CD4-positive, CD25-positive, alpha-beta regulatory T cell (primary cell): ENCODE results near the gene ENTREP1. TPM values are rescaled to one million over a fixed set of nuclear protein-coding genes. Genes with fewer than 3 reads are reported as not detected.

ENCODE experiments used
- ATAC-seq, 2 donors: fragments of 150-1000 bp; cut with Tn5 transposase; one replicate each; pipeline ENCODE4 v1.10.0; 2021; ENCODE audit warnings: low read depth in 2 of 2, moderate number of reproducible peaks in 2 of 2, moderate library complexity in 1 of 2
- DNase-seq, 3 donors: peaks; one replicate each; pipeline versions ENCODE4 v3.0.0 to v3.0.0-alpha.2; 2012 to 2022; ENCODE audit warnings: mixed read lengths in 1 of 3
- H3K27ac ChIP-seq: one replicate; pipeline ENCODE4 v1.7.0; 2013; ENCODE audit warnings: mild to moderate bottlenecking, low read length; ENCODE audit not compliant: insufficient read depth, poor library complexity, severe bottlenecking
- H3K27me3 ChIP-seq: one replicate; pipeline ENCODE4 v1.7.0; 2013; ENCODE audit warnings: low read length; ENCODE audit not compliant: control insufficient read depth, insufficient read depth
- H3K36me3 ChIP-seq: one replicate; pipeline ENCODE4 v1.7.0; 2013; ENCODE audit warnings: mild to moderate bottlenecking, low read length, moderate library complexity; ENCODE audit not compliant: control insufficient read depth, insufficient read depth
- H3K4me1 ChIP-seq: 2 replicates; pipeline ENCODE4 v1.7.0; 2013; ENCODE audit warnings: mild to moderate bottlenecking, low read length; ENCODE audit not compliant: insufficient read depth, control insufficient read depth, poor library complexity, severe bottlenecking
- H3K4me3 ChIP-seq: one replicate; pipeline ENCODE4 v1.7.0; 2013; ENCODE audit warnings: low read depth, mild to moderate bottlenecking, low read length, moderate library complexity
- H3K9me3 ChIP-seq, 2 experiments: 1 replicate in 1 of 2; 2 replicates in 1 of 2; pipeline ENCODE4 v1.7.0; 2013; ENCODE audit warnings: low read length in 2 of 2, mild to moderate bottlenecking in 1 of 2, moderate library complexity in 1 of 2; ENCODE audit not compliant: control insufficient read depth in 2 of 2
- H3K27ac Mint-ChIP-seq, 3 donors: one replicate each; pipeline ENCODE4 v1.8.0; 2020 to 2022; ENCODE audit warnings: mild to moderate bottlenecking in 3 of 3, mixed read lengths in 3 of 3, moderate library complexity in 2 of 3
- H3K27me3 Mint-ChIP-seq: one replicate; pipeline ENCODE4 v1.8.0; 2022; ENCODE audit warnings: mild to moderate bottlenecking, mixed read lengths
- H3K36me3 Mint-ChIP-seq: one replicate; pipeline ENCODE4 v1.8.0; 2020; ENCODE audit warnings: mixed read lengths
- H3K4me1 Mint-ChIP-seq, 4 donors: one replicate each; pipeline ENCODE4 v1.8.0; 2020 to 2022; ENCODE audit warnings: mixed read lengths in 4 of 4, mild to moderate bottlenecking in 1 of 4
- H3K4me3 Mint-ChIP-seq, 4 donors: one replicate each; pipeline ENCODE4 v1.8.0; 2020 to 2022; ENCODE audit warnings: mild to moderate bottlenecking in 4 of 4, mixed read lengths in 4 of 4, moderate library complexity in 3 of 4
- H3K9me3 Mint-ChIP-seq, 7 donors: one replicate each; pipeline ENCODE4 v1.8.0; 2020 to 2022; ENCODE audit warnings: mixed read lengths in 7 of 7, mild to moderate bottlenecking in 3 of 7, moderate library complexity in 2 of 7
- polyA plus RNA-seq, 4 donors: library from polyadenylated mRNA; unstranded; fragments of 300-500 nt; fragmentation: Illumina TruSeq; gene quantifications; one replicate each; pipeline ENCODE4 v1.2.3, GENCODE V29; 2021
- total RNA-seq: library from RNA; stranded (reverse); gene quantifications from one replicate; pipeline ENCODE4 v1.2.3, GENCODE V29; 2022

ENTREP1 gene
- total and polyA plus RNA-seq, 5 donors from 2014 or later = not detected

- no peak overlapping the region for H3K4me3 Mint-ChIP-seq
- no peaks in the 10 kb centered on the region for H3K36me3 ChIP-seq
- H3K4me1 ChIP-seq = no peaks in the 10 kb centered on the region
- no peaks in the 10 kb centered on the region for H3K9me3 ChIP-seq
- no peaks in the 10 kb centered on the region for H3K36me3 Mint-ChIP-seq
- ATAC-seq (no peak), DNase-seq (no peak)
- H3K9me3 Mint-ChIP-seq = no peaks in the 10 kb centered on the region
- H3K4me1 Mint-ChIP-seq = no peaks in the 10 kb centered on the region
- H3K27me3 ChIP-seq = no peaks in the 10 kb centered on the region
- no peak overlapping the region for H3K4me3 ChIP-seq
- no peak overlapping the region for H3K27ac ChIP-seq
- H3K27ac Mint-ChIP-seq = no peak overlapping the region
- H3K27me3 Mint-ChIP-seq = peaks cover 6% of the 10 kb centered on the region
Observed at GRCh38 chr9:69377291-69377690, 52.3 kb downstream of the ENTREP1 start.

GRCh38 chr9:69377981-69378380 lies 53.0 kb downstream of the ENTREP1 start:
- ATAC-seq = no peak
- H3K27ac Mint-ChIP-seq = no peak overlapping the region
- Histone ChIP-seq H3K27ac (no peak overlapping the region), H3K4me3 (no peak overlapping the region), H3K36me3 (no peaks in the 10 kb centered on the region), H3K4me1 (no peaks in the 10 kb centered on the region), H3K27me3 (no peaks in the 10 kb centered on the region), H3K9me3 (no peaks in the 10 kb centered on the region)
- no peaks in the 10 kb centered on the region for H3K4me1 Mint-ChIP-seq
- no peak for DNase-seq
- H3K36me3 Mint-ChIP-seq = no peaks in the 10 kb centered on the region
- peaks cover 6% of the 10 kb centered on the region for H3K27me3 Mint-ChIP-seq
- no peaks in the 10 kb centered on the region for H3K9me3 Mint-ChIP-seq
- no peak overlapping the region for H3K4me3 Mint-ChIP-seq

- Histone ChIP-seq H3K4me1 (no peaks in the 10 kb centered on the region), H3K4me3 (no peak overlapping the region), H3K27me3 (no peaks in the 10 kb centered on the region), H3K27ac (no peak overlapping the region), H3K9me3 (no peaks in the 10 kb centered on the region), H3K36me3 (no peaks in the 10 kb centered on the region)
- peaks cover 15% of the 10 kb centered on the region for H3K27me3 Mint-ChIP-seq
- H3K4me1 Mint-ChIP-seq = no peaks in the 10 kb centered on the region
- no peak overlapping the region for H3K4me3 Mint-ChIP-seq
- no peak overlapping the region for H3K27ac Mint-ChIP-seq
- no peaks in the 10 kb centered on the region for H3K36me3 Mint-ChIP-seq
- ATAC-seq = no peak
- H3K9me3 Mint-ChIP-seq = no peaks in the 10 kb centered on the region
- no peak for DNase-seq
Observed at GRCh38 chr9:69379270-69379982, 54.4 kb downstream of the ENTREP1 start.

GRCh38 chr9:69380301-69380700 lies 55.3 kb downstream of the ENTREP1 start:
- Histone ChIP-seq H3K4me1 (no peaks in the 10 kb centered on the region), H3K27me3 (no peaks in the 10 kb centered on the region), H3K36me3 (no peaks in the 10 kb centered on the region), H3K9me3 (no peaks in the 10 kb centered on the region), H3K27ac (no peak overlapping the region), H3K4me3 (no peak overlapping the region)
- DNase-seq (no peak), ATAC-seq (no peak)
- Mint-ChIP-seq H3K4me3 (no peak overlapping the region), H3K9me3 (no peaks in the 10 kb centered on the region), H3K27ac (no peak overlapping the region), H3K36me3 (no peaks in the 10 kb centered on the region), H3K4me1 (no peaks in the 10 kb centered on the region), H3K27me3 (peaks cover 9% of the 10 kb centered on the region)

GRCh38 chr9:69380811-69381210 lies 55.8 kb downstream of the ENTREP1 start:
- no peaks in the 10 kb centered on the region for H3K27me3 ChIP-seq
- DNase-seq = no peak
- no peak overlapping the region for H3K27ac ChIP-seq
- no peak overlapping the region for H3K4me3 ChIP-seq
- H3K4me1 Mint-ChIP-seq = no peaks in the 10 kb centered on the region
- no peaks in the 10 kb centered on the region for H3K36me3 Mint-ChIP-seq
- no peak overlapping the region for H3K4me3 Mint-ChIP-seq
- H3K9me3 Mint-ChIP-seq = no peaks in the 10 kb centered on the region
- no peaks in the 10 kb centered on the region for H3K4me1 ChIP-seq
- no peak for ATAC-seq
- no peak overlapping the region for H3K27ac Mint-ChIP-seq
- H3K27me3 Mint-ChIP-seq = peaks cover 9% of the 10 kb centered on the region
- no peaks in the 10 kb centered on the region for H3K36me3 ChIP-seq
- no peaks in the 10 kb centered on the region for H3K9me3 ChIP-seq

- no peak for DNase-seq
- no peaks in the 10 kb centered on the region for H3K36me3 Mint-ChIP-seq
- no peaks in the 10 kb centered on the region for H3K27me3 ChIP-seq
- ATAC-seq = no peak
- H3K4me3 Mint-ChIP-seq = no peak overlapping the region
- peaks cover 9% of the 10 kb centered on the region for H3K27me3 Mint-ChIP-seq
- H3K4me1 ChIP-seq = no peaks in the 10 kb centered on the region
- no peak overlapping the region for H3K27ac ChIP-seq
- H3K27ac Mint-ChIP-seq = no peak overlapping the region
- no peaks in the 10 kb centered on the region for H3K4me1 Mint-ChIP-seq
- H3K36me3 ChIP-seq = no peaks in the 10 kb centered on the region
- H3K9me3 Mint-ChIP-seq = no peaks in the 10 kb centered on the region
- no peaks in the 10 kb centered on the region for H3K9me3 ChIP-seq
- H3K4me3 ChIP-seq = no peak overlapping the region
Observed at GRCh38 chr9:69382135-69382534, 57.1 kb downstream of the ENTREP1 start.

- no peaks in the 10 kb centered on the region for H3K9me3 Mint-ChIP-seq
- no peak overlapping the region for H3K4me3 Mint-ChIP-seq
- no peaks in the 10 kb centered on the region for H3K4me1 ChIP-seq
- no peaks in the 10 kb centered on the region for H3K36me3 Mint-ChIP-seq
- no peak overlapping the region for H3K27ac ChIP-seq
- H3K9me3 ChIP-seq = no peaks in the 10 kb centered on the region
- H3K27me3 ChIP-seq = no peaks in the 10 kb centered on the region
- no peaks in the 10 kb centered on the region for H3K4me1 Mint-ChIP-seq
- H3K4me3 ChIP-seq = no peak overlapping the region
- peaks cover 9% of the 10 kb centered on the region for H3K27me3 Mint-ChIP-seq
- no peaks in the 10 kb centered on the region for H3K36me3 ChIP-seq
- no peak overlapping the region for H3K27ac Mint-ChIP-seq
- DNase-seq (no peak), ATAC-seq (no peak)
Observed at GRCh38 chr9:69385581-69386033, 60.6 kb downstream of the ENTREP1 start.

- Mint-ChIP-seq H3K27me3 (peaks cover 13% of the 10 kb centered on the region), H3K27ac (no peak overlapping the region), H3K4me1 (no peaks in the 10 kb centered on the region), H3K36me3 (no peaks in the 10 kb centered on the region), H3K9me3 (no peaks in the 10 kb centered on the region), H3K4me3 (no peak overlapping the region)
- no peaks in the 10 kb centered on the region for H3K9me3 ChIP-seq
- H3K27ac ChIP-seq = no peak overlapping the region
- no peaks in the 10 kb centered on the region for H3K36me3 ChIP-seq
- no peaks in the 10 kb centered on the region for H3K27me3 ChIP-seq
- ATAC-seq (no peak), DNase-seq (no peak)
- no peak overlapping the region for H3K4me3 ChIP-seq
- no peaks in the 10 kb centered on the region for H3K4me1 ChIP-seq
Observed at GRCh38 chr9:69386651-69387050, 61.6 kb downstream of the ENTREP1 start.
